NCI-H128 (cell line): ENCODE results near the gene TPD52L1.
"Not testable (repeated sequence)": the region's sequence is repeated elsewhere in the genome, so short reads cannot be mapped to it uniquely, and the experiment has no call there.

Source experiments
- DNase-seq: peaks from one replicate; lab custom pipeline; 2025; ENCODE audit not compliant: unreplicated experiment; lab: John Stamatoyannopoulos, UW

Gene TPD52L1

DNA sequence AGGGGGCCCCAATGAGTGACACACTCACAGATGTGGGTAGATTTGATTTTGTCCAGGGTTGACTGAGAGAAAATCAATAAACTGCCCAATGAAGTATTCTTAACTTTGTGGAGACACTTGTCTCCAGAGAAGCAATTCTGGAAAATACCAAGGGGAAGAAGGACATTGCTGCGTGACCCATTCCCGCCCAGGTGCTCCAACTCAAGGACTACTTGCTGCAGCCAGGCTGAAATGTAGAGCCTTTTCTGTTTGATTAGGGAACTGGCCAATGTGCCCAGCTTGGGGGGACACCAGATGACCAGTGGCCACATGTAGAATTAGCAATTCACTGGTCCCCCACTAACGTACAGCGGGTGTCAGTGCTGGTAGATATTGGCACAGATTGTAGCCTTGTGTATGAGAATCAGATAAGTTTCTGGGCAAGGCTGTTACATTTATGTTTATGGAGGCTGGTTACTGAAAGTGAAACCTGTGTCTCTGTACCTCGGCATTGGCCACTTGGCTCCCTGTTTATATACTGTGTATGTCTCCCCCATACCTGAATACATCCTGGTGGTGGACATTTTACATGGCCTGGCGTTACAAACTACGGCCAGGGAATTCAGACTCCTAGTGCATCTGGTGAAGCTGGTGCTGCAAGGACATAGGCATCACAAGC lies 115.9 kb downstream of the TPD52L1 start:
- DNase-seq, result no peak

DNA sequence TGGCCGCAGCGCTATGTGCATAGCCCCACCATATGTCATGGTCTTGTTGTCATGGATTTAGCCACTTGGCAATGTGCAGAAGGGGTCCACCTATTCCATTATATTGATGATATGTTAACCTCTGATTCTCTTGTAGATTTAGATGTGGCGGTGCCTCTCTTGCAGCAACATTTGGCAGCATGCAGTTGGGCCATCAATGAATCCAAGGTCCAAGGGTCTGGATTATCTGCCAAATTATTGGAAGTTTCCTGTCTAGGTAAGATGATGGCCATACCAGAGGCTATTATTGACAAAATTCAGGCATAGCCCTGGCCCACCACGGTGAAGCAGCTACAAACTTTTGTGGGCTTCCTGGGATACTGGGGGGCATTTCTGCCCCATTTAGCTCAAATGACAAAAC lies 116.8 kb downstream of the TPD52L1 start:
- no peak for DNase-seq

DNA sequence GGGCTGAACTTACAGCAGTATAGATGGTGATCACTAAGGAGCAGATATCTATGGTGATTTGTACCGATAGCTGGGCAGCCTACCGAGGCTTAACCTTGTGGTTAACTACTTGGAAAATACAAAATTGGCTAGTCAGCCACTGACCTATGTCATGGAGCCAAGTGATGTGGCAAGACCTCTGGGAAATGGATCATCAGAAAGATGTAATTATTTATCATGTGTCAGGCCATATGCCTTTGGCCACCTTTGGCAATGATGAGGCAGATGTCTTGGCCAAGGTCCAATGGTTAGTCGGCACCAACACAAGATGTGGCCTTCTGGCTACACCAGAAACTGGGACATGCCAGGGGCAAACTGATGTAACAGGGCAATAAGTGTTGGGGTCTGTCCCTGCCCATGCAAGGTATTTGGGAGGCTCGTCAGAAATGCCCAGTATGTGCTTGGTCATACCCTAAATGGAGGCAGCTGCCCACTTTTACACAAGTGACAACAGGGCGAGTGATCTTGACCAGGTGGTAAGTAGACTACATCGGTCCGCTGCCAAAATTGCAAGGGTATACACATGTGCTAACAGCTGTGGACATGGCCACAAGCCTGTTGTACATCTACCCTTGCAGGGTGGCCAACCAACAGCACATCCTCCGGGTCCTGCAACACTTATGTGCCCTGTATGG lies 118.0 kb downstream of the TPD52L1 start:
- no peak for DNase-seq

- no peak for DNase-seq
These were observed 119.7 kb downstream of the TPD52L1 start for GRCh38 chr6:125273251-125273650.

GRCh38 chr6:125273965-125274364 lies 120.4 kb downstream of the TPD52L1 start:
- DNase-seq, result no peak

GRCh38 chr6:125274935-125275334 lies 121.4 kb downstream of the TPD52L1 start:
- no peak for DNase-seq

GRCh38 chr6:125275779-125276178 lies 122.2 kb downstream of the TPD52L1 start:
- no peak for DNase-seq

- DNase-seq, result no peak
These were observed 124.3 kb downstream of the TPD52L1 start for GRCh38 chr6:125277838-125278237.

DNA sequence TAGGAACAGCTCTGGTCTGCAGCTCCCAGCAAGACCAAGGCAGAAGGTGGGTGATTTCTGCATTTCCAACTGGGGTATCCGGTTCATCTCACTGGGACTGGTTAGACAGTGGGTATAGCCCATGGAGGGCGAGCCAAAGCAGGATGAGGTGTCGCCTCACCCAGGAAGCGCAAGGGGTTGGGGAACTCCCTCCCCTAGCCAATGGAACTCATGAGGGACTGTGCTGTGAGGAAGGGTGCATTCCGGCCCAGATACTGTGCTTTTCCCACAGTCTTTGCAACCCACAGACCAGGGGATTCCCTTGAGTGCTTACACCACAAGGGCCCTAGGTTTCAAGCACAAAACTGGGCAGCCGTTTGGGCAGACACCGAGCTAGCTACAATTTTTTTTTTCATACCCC lies 126.4 kb downstream of the TPD52L1 start:
- no peak for DNase-seq

DNA sequence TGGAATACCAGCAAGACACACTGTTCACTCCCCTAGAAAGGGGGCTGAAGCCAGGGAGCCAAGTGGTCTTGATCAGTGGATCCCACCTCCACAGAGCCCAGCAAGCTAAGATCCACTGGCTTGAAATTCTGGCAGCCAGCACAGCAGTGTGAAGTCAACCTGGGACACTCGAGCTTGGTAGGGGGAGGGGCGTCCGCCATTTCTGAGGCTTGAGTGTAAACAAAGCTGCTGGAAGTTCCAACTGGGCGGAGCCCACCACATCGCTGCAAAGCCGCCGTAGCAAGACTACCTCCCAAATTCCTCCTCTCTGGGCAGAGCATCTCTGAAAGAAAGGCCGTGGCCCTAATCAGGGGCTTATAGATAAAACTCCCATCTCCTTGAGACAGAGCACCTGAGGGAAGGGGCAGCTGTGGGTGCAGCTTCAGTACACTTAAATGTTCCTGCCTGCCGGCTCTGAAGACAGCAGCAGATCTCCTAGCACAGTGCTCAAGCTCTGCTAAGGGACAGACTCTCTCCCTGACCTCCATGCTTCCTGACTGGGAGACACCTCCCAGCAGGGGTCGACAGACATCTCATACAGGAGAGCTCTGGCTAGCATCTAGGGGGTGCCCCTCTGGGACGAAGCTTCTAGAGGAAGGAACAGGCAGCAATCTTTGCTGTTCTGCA lies 126.9 kb downstream of the TPD52L1 start:
- DNase-seq, result not testable (repeated sequence)

DNA sequence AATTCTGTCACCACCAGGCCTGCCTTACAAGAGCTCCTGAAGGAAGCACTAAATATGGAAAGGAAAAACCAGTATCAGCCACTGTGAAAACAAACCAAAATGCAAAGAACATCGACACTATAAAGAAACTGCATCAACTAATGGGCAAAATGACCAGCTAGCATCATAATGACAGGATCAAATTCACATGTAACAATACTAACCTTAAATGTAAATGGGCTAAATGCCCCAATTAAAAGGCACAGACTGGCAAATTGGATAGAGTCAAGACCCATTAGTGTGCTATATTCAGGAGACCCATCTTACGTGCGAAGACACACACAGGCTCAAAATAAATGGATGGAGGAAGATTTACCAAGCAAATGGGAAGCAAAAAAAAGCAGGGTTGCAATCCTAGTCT lies 128.9 kb downstream of the TPD52L1 start:
- not testable (repeated sequence) for DNase-seq

GRCh38 chr6:125285353-125285752 lies 131.8 kb downstream of the TPD52L1 start:
- no peak for DNase-seq

GRCh38 chr6:125285936-125286335 lies 132.4 kb downstream of the TPD52L1 start:
- no peak for DNase-seq

- DNase-seq, result no peak
These were observed 134.1 kb downstream of the TPD52L1 start for GRCh38 chr6:125287718-125288117.

- no peak for DNase-seq
These were observed 140.0 kb downstream of the TPD52L1 start for GRCh38 chr6:125293587-125293986.

GRCh38 chr6:125294036-125294435 lies 140.5 kb downstream of the TPD52L1 start:
- no peak for DNase-seq

- DNase-seq, result no peak
These were observed 141.4 kb downstream of the TPD52L1 start for GRCh38 chr6:125294925-125295324.

- no peak for DNase-seq
These were observed 142.9 kb downstream of the TPD52L1 start for GRCh38 chr6:125296471-125296870.

- DNase-seq, result no peak
These were observed 145.7 kb downstream of the TPD52L1 start for GRCh38 chr6:125299257-125299656.

DNA sequence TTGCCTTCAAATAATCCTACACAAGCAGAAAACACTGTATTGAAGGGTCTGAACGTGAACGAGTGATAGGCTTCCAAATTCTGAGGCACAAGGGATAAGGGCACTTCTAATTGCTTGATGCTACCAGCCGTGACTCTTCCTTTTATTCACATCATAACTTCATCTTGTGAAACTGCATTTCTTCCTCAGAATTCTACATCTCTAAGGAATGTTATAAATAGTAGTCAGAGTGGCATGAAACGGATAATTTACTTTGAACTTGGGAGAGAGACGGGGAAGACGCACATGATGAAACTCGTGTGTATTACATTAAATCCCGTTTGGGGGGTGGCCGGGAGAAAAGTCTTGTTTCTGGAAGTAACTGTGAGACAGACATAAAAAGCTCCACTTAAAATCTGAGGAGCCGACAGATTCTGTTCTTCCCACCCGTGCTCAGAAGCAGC lies 147.4 kb downstream of the TPD52L1 start:
- no peak for DNase-seq

GRCh38 chr6:125301435-125302391 lies 148.1 kb downstream of the TPD52L1 start, which contains the start of gene HDDC2:
TSS of gene HDDC2 (minus strand) at chr6:125301967. CDS start at chr6:125301932, 35 bp downstream.
- no peak for DNase-seq
